ENCODE results near the gene CASP3. TPM values are rescaled to one million over a fixed set of nuclear protein-coding genes. Genes with fewer than 3 reads are reported as not detected.
A peak's percentile ranks its signal among the peaks of the same experiment; 100 is the strongest.

CASP3 gene
- total and polyA plus RNA-seq, 9 of the 15 experiments (the other 6 are each of a cell fraction or from before 2014, with no cell fraction given): 17.6 to 40.1 (median 31.8) TPM

GRCh38 chr4:184648313-184649025 lies 778 bp downstream of the CASP3 start (continued):
- TF ChIP-seq PHF21A (IDR thresholded peaks at IDR 0.05; ENCODE audit: borderline replicate concordance, low read depth) (no peak), CBFA2T3 (IDR thresholded peaks at IDR 0.05) (0 out of 2 replicates have a peak, but pooled peaks have one; percentile 2), MTA2 (IDR thresholded peaks at IDR 0.05; ENCODE audit: low read depth) (no peak), NR1H2 (CRISPR knock-in tag; IDR thresholded peaks at IDR 0.05) (no peak), DACH1 (IDR thresholded peaks at IDR 0.05; ENCODE audit: partially characterized antibody) (peak; percentile 61), MCM5 (IDR thresholded peaks at IDR 0.05; ENCODE audit: low read depth) (no peak), NR3C1 (CRISPR knock-in tag; IDR thresholded peaks at IDR 0.05) (no peak), EWSR1 (IDR thresholded peaks at IDR 0.05; ENCODE audit: borderline replicate concordance, low read depth, partially characterized antibody) (no peak), TBP (optimal IDR thresholded peaks at IDR 0.05; ENCODE audit: low read depth, low read length) (no peak)
- TF ChIP-seq, protein P1, sequence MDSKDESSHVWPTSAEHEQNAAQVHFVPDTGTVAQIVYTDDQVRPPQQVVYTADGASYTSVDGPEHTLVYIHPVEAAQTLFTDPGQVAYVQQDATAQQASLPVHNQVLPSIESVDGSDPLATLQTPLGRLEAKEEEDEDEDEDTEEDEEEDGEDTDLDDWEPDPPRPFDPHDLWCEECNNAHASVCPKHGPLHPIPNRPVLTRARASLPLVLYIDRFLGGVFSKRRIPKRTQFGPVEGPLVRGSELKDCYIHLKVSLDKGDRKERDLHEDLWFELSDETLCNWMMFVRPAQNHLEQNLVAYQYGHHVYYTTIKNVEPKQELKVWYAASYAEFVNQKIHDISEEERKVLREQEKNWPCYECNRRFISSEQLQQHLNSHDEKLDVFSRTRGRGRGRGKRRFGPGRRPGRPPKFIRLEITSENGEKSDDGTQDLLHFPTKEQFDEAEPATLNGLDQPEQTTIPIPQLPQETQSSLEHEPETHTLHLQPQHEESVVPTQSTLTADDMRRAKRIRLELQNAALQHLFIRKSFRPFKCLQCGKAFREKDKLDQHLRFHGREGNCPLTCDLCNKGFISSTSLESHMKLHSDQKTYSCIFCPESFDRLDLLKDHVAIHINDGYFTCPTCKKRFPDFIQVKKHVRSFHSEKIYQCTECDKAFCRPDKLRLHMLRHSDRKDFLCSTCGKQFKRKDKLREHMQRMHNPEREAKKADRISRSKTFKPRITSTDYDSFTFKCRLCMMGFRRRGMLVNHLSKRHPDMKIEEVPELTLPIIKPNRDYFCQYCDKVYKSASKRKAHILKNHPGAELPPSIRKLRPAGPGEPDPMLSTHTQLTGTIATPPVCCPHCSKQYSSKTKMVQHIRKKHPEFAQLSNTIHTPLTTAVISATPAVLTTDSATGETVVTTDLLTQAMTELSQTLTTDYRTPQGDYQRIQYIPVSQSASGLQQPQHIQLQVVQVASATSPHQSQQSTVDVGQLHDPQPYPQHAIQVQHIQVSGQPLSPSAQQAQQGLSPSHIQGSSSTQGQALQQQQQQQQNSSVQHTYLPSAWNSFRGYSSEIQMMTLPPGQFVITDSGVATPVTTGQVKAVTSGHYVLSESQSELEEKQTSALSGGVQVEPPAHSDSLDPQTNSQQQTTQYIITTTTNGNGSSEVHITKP (IDR thresholded peaks at IDR 0.05; ENCODE audit: partially characterized antibody): no peak
- TF ChIP-seq, protein P2, sequence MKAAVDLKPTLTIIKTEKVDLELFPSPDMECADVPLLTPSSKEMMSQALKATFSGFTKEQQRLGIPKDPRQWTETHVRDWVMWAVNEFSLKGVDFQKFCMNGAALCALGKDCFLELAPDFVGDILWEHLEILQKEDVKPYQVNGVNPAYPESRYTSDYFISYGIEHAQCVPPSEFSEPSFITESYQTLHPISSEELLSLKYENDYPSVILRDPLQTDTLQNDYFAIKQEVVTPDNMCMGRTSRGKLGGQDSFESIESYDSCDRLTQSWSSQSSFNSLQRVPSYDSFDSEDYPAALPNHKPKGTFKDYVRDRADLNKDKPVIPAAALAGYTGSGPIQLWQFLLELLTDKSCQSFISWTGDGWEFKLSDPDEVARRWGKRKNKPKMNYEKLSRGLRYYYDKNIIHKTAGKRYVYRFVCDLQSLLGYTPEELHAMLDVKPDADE (conservative IDR thresholded peaks at IDR 0.05; ENCODE audit: control insufficient read depth, low read depth, low read length): no peak
- TF ChIP-seq, protein P3, sequence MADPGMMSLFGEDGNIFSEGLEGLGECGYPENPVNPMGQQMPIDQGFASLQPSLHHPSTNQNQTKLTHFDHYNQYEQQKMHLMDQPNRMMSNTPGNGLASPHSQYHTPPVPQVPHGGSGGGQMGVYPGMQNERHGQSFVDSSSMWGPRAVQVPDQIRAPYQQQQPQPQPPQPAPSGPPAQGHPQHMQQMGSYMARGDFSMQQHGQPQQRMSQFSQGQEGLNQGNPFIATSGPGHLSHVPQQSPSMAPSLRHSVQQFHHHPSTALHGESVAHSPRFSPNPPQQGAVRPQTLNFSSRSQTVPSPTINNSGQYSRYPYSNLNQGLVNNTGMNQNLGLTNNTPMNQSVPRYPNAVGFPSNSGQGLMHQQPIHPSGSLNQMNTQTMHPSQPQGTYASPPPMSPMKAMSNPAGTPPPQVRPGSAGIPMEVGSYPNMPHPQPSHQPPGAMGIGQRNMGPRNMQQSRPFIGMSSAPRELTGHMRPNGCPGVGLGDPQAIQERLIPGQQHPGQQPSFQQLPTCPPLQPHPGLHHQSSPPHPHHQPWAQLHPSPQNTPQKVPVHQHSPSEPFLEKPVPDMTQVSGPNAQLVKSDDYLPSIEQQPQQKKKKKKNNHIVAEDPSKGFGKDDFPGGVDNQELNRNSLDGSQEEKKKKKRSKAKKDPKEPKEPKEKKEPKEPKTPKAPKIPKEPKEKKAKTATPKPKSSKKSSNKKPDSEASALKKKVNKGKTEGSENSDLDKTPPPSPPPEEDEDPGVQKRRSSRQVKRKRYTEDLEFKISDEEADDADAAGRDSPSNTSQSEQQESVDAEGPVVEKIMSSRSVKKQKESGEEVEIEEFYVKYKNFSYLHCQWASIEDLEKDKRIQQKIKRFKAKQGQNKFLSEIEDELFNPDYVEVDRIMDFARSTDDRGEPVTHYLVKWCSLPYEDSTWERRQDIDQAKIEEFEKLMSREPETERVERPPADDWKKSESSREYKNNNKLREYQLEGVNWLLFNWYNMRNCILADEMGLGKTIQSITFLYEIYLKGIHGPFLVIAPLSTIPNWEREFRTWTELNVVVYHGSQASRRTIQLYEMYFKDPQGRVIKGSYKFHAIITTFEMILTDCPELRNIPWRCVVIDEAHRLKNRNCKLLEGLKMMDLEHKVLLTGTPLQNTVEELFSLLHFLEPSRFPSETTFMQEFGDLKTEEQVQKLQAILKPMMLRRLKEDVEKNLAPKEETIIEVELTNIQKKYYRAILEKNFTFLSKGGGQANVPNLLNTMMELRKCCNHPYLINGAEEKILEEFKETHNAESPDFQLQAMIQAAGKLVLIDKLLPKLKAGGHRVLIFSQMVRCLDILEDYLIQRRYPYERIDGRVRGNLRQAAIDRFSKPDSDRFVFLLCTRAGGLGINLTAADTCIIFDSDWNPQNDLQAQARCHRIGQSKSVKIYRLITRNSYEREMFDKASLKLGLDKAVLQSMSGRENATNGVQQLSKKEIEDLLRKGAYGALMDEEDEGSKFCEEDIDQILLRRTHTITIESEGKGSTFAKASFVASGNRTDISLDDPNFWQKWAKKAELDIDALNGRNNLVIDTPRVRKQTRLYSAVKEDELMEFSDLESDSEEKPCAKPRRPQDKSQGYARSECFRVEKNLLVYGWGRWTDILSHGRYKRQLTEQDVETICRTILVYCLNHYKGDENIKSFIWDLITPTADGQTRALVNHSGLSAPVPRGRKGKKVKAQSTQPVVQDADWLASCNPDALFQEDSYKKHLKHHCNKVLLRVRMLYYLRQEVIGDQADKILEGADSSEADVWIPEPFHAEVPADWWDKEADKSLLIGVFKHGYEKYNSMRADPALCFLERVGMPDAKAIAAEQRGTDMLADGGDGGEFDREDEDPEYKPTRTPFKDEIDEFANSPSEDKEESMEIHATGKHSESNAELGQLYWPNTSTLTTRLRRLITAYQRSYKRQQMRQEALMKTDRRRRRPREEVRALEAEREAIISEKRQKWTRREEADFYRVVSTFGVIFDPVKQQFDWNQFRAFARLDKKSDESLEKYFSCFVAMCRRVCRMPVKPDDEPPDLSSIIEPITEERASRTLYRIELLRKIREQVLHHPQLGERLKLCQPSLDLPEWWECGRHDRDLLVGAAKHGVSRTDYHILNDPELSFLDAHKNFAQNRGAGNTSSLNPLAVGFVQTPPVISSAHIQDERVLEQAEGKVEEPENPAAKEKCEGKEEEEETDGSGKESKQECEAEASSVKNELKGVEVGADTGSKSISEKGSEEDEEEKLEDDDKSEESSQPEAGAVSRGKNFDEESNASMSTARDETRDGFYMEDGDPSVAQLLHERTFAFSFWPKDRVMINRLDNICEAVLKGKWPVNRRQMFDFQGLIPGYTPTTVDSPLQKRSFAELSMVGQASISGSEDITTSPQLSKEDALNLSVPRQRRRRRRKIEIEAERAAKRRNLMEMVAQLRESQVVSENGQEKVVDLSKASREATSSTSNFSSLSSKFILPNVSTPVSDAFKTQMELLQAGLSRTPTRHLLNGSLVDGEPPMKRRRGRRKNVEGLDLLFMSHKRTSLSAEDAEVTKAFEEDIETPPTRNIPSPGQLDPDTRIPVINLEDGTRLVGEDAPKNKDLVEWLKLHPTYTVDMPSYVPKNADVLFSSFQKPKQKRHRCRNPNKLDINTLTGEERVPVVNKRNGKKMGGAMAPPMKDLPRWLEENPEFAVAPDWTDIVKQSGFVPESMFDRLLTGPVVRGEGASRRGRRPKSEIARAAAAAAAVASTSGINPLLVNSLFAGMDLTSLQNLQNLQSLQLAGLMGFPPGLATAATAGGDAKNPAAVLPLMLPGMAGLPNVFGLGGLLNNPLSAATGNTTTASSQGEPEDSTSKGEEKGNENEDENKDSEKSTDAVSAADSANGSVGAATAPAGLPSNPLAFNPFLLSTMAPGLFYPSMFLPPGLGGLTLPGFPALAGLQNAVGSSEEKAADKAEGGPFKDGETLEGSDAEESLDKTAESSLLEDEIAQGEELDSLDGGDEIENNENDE (IDR thresholded peaks at IDR 0.05; ENCODE audit: low read depth, low read length): no peak
